ENCODE results near the gene PLCXD1.

Gene PLCXD1

DNA sequence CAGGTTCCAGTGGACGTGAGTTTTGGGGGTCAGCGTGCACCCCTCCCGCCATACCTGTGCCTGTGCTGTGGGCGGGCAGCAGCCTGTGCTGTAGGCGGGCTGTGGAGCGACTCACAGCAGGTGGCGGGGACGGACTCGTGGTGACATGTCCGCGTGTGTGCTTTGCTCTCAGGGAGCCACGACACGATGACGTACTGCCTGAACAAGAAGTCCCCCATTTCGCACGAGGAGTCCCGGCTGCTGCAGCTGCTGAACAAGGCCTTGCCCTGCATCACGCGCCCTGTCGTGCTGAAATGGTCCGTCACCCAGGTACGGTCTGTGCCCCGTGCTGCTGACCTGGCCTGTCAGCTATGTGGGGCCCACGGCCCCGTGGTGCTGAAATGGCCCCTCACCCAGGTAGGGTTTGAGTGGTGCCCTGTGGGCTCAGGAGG, 7.4 kb downstream of the PLCXD1 start:
- in situ Hi-C loops (cut with MboI; ENCODE audit: low pct_unique_long_range_greater_than_20kb, low sequenced_read_pairs, unreplicated experiment) = no loop called here
- TF ChIP-seq, protein P1, sequence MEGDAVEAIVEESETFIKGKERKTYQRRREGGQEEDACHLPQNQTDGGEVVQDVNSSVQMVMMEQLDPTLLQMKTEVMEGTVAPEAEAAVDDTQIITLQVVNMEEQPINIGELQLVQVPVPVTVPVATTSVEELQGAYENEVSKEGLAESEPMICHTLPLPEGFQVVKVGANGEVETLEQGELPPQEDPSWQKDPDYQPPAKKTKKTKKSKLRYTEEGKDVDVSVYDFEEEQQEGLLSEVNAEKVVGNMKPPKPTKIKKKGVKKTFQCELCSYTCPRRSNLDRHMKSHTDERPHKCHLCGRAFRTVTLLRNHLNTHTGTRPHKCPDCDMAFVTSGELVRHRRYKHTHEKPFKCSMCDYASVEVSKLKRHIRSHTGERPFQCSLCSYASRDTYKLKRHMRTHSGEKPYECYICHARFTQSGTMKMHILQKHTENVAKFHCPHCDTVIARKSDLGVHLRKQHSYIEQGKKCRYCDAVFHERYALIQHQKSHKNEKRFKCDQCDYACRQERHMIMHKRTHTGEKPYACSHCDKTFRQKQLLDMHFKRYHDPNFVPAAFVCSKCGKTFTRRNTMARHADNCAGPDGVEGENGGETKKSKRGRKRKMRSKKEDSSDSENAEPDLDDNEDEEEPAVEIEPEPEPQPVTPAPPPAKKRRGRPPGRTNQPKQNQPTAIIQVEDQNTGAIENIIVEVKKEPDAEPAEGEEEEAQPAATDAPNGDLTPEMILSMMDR (IDR thresholded peaks at IDR 0.05; ENCODE audit: extremely low read depth, insufficient read depth, missing control alignments) = no peak
- no peak for DNase-seq (ENCODE audit: low spot score)

DNA sequence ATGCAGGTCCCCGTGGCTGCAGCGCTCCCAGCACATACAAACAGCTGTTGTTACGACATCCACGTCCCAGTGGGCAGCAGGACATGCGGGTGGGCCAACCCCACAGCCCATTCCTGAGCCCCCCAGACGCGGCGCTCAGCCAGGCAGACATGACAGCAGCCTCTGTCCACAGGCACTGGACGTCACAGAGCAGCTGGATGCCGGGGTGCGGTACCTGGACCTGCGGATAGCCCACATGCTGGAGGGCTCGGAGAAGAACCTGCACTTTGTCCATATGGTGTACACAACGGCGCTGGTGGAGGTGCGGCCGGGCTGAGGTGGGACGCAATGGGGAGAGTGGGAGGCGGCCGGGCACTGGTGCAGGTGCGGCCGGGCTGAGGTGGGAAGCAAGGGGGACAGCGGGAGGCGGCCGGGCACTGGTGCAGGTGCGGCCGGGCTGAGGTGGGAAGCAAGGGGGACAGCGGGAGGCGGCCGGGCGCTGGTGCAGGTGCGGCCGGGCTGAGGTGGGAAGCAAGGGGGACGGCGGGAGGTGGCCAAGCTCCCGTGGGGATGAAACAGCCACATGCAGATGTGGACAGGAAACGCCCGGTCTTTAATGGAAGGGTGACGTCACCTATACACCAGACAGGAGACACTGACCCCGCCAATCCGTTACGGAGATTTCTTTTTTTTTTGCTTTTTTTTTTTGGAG, 9.4 kb downstream of the PLCXD1 start:
- no peak for DNase-seq (ENCODE audit: low spot score)
- in situ Hi-C loops (cut with MboI; ENCODE audit: low pct_unique_long_range_greater_than_20kb, low sequenced_read_pairs, unreplicated experiment) = no loop called here
- TF ChIP-seq, protein P1 (IDR thresholded peaks at IDR 0.05; ENCODE audit: extremely low read depth, insufficient read depth, missing control alignments) = no peak

DNA sequence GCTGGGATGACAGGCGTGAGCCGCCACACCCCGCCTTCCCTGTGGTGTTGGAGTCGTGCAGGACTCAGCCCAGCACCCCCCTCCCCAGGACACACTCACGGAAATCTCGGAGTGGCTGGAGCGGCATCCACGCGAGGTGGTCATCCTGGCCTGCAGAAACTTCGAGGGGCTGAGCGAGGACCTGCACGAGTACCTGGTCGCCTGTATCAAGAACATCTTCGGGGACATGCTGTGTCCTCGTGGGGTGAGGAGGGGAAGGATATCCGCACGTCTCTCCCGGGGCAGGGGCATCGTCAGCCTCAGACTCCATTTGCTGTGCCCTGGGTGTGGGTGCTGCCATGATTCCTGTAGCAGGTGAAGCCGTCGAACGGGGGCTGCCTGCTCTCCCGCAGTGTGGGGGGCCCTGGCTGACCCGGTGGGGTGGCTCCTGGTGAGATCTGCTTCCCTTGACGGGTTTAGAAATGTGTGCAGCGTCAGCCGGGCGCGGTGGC, 10.3 kb downstream of the PLCXD1 start:
- in situ Hi-C loops (cut with MboI; ENCODE audit: low pct_unique_long_range_greater_than_20kb, low sequenced_read_pairs, unreplicated experiment) = no loop called here
- DNase-seq (ENCODE audit: low spot score) = no peak
- TF ChIP-seq, protein P1 (IDR thresholded peaks at IDR 0.05; ENCODE audit: extremely low read depth, insufficient read depth, missing control alignments) = no peak

DNA sequence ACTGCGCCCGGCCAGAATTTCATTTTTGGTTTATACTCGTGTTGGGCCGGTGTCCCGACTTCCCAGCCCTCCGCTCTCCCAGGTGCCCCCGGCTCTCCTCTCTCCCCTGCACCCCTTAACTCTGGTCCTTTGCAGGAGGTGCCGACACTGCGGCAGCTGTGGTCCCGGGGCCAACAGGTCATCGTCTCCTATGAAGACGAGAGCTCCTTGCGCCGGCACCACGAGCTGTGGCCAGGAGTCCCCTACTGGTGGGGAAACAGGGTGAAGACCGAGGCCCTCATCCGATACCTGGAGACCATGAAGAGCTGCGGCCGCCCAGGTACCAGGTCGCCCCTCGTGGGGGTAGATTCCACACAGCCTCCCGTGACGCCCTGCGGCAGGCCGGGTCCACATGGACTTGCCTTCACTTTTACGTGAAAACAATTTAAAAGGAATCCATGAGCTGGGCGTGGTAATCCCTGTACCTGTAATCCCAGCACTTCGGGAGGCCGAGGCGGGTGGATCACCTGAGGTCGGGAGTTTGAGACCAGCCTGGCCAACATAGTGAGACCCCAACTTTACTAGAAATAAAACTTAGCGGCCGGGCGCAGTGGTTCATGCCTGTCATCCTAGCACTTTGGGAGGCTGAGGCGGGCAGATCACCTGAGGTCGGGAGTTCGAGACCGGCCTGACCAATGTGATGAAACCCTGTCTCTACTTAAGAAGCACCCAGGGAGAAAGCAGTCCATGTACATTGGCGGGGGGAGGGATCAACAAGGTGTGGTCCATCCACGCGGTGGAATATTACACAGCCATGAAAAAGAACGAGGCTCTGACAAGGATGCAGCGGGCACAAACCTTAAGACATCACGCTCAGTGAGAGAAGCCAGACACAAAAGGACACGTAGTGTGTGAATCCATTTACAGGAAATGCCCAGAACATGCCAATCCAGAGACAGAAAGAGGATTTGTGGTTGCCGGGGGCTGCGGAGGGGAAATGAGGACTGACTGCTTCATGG, 12.0 kb downstream of the PLCXD1 start:
- no peak for DNase-seq (ENCODE audit: low spot score)
- in situ Hi-C loops (cut with MboI; ENCODE audit: low pct_unique_long_range_greater_than_20kb, low sequenced_read_pairs, unreplicated experiment) = no loop called here
- TF ChIP-seq, protein P1 (IDR thresholded peaks at IDR 0.05; ENCODE audit: extremely low read depth, insufficient read depth, missing control alignments) = no peak

DNA sequence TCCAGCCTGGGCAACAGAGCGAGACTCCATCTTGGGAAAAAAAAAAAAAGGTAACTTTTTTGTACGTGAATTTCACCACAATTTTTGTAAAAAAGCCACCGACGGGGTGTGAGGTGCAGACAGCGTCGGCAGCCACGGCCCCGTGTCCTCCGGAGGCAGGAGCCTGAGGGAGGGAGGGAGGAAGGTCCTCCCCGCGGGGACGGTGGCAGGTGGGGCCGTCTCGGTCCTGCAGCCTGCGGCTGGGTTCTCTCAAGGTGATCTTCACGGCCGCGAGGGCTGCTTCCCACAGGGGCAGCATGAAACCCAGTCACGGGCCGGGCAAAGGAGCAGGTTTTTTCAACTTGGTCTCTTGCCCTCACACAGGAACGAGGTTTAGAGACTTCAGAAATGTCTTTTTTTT, 14.0 kb downstream of the PLCXD1 start:
- TF ChIP-seq, protein P1 (IDR thresholded peaks at IDR 0.05; ENCODE audit: extremely low read depth, insufficient read depth, missing control alignments) = no peak
- DNase-seq (ENCODE audit: low spot score) = no peak
- in situ Hi-C loops (cut with MboI; ENCODE audit: low pct_unique_long_range_greater_than_20kb, low sequenced_read_pairs, unreplicated experiment) = no loop called here

DNA sequence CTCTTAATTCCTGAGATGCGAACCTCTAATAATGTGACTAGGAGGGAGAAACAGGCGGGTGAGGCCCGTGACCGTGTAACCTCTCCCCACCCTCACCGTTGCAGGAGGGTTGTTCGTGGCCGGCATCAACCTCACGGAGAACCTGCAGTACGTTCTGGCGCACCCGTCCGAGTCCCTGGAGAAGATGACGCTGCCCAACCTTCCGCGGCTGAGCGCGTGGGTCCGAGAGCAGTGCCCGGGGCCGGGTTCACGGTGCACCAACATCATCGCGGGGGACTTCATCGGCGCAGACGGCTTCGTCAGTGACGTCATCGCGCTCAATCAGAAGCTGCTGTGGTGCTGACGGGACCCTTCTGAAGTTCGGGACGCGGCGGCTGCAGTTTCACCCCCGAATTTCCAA, 17.8 kb downstream of the PLCXD1 start:
- no peak for DNase-seq (ENCODE audit: low spot score)
- TF ChIP-seq, protein P1 (IDR thresholded peaks at IDR 0.05; ENCODE audit: extremely low read depth, insufficient read depth, missing control alignments) = no peak
- in situ Hi-C loops (cut with MboI; ENCODE audit: low pct_unique_long_range_greater_than_20kb, low sequenced_read_pairs, unreplicated experiment) = no loop called here
